SK-N-SH (cell line): ENCODE results near the gene ICA1. TPM values are rescaled to one million over a fixed set of nuclear protein-coding genes. Genes with fewer than 3 reads are reported as not detected.

ENCODE experiments used
- CTCF ChIA-PET: fragments of 300-600, 350-600 bp; formaldehyde crosslinking; extraction: SDS; loops from one replicate; lab custom pipeline; 2021; lab: Yijun Ruan, JAX
- POLR2A ChIA-PET: fragments of 350-600 bp; sonication (Branson Sonifier 250); formaldehyde crosslinking; extraction: SDS; loops from one replicate; lab custom pipeline; 2020; ENCODE audit warnings: antibody characterized with exemption, inconsistent platforms; lab: Yijun Ruan, JAX
- DNase-seq: peaks from one replicate; pipeline ENCODE4 v3.0.0; 2012
- H2AFZ ChIP-seq: fragments of 200-600 bp; sonication (generic); 2 replicates; pipeline ENCODE4 v1.8.1; 2016; ENCODE audit warnings: antibody characterized with exemption, mild to moderate bottlenecking, low read depth
- H3F3A ChIP-seq: fragments of 200-600 bp; sonication (generic); replicated peaks from 2 replicates; pipeline ENCODE3; 2016; ENCODE audit warnings: antibody characterized with exemption, mild to moderate bottlenecking; ENCODE audit not compliant: insufficient read depth
- H3K27ac ChIP-seq, 2 experiments: fragments of 200-500 bp in 1 of 2; fragments of 200-600 bp in 1 of 2; sonication (Bioruptor generic) in 1 of 2; sonication (generic), shearing (Covaris generic) in 1 of 2; 2 replicates each; pipeline versions ENCODE4 v1.5.1 to v1.6.1; 2014 to 2016; ENCODE audit warnings: low read depth in 2 of 2, inconsistent platforms in 1 of 2, low read length in 1 of 2, mild to moderate bottlenecking in 1 of 2, mixed read lengths in 1 of 2
- H3K27me3 ChIP-seq: fragments of 200-600 bp; sonication (generic), shearing (Covaris generic); 2 replicates; pipeline ENCODE4 v1.6.1; 2016; ENCODE audit warnings: mixed run types; ENCODE audit not compliant: insufficient read depth
- H3K36me3 ChIP-seq, 2 experiments: fragments of 200-500 bp in 1 of 2; fragments of 200-600 bp in 1 of 2; sonication (Bioruptor generic) in 1 of 2; sonication (generic) in 1 of 2; replicated peaks in 1 of 2; 2 replicates each; pipeline versions ENCODE3 to v1.5.1; 2014 to 2016; ENCODE audit warnings: low read length in 1 of 2, mild to moderate bottlenecking in 1 of 2; ENCODE audit not compliant: insufficient read depth in 2 of 2, control insufficient read depth in 1 of 2
- H3K4me1 ChIP-seq, 2 experiments: fragments of 200-500 bp in 1 of 2; fragments of 200-600 bp in 1 of 2; sonication (Bioruptor generic) in 1 of 2; sonication (generic), shearing (Covaris generic) in 1 of 2; 2 replicates each; pipeline versions ENCODE4 v1.5.1 to v1.6.1; 2014 to 2016; ENCODE audit warnings: low read depth in 1 of 2, low read length in 1 of 2, mixed run types in 1 of 2; ENCODE audit not compliant: insufficient read depth in 2 of 2, control insufficient read depth in 1 of 2
- H3K4me2 ChIP-seq: fragments of 200-600 bp; sonication (generic), shearing (Covaris generic); 2 replicates; pipeline ENCODE4 v1.6.1; 2017; ENCODE audit warnings: mixed run types
- H3K4me3 ChIP-seq, 2 experiments: fragments of 200-500 bp in 1 of 2; fragments of 200-600 bp in 1 of 2; sonication (Bioruptor generic) in 1 of 2; sonication (generic), shearing (Covaris generic) in 1 of 2; 2 replicates each; pipeline versions ENCODE4 v1.5.1 to v1.8.1; 2014 to 2016; ENCODE audit warnings: low read depth in 2 of 2, inconsistent platforms in 1 of 2, low read length in 1 of 2, mild to moderate bottlenecking in 1 of 2, mixed read lengths in 1 of 2, moderate library complexity in 1 of 2
- H3K79me2 ChIP-seq: fragments of 200-600 bp; sonication (generic); 2 replicates; pipeline ENCODE4 v1.8.1; 2017; ENCODE audit warnings: mild to moderate bottlenecking; ENCODE audit not compliant: insufficient read depth
- H3K9ac ChIP-seq: fragments of 200-600 bp; sonication (generic); 2 replicates; pipeline ENCODE4 v1.6.1; 2017; ENCODE audit warnings: mixed run types
- H3K9me2 ChIP-seq: fragments of 200-600 bp; sonication (generic); 2 replicates; pipeline ENCODE4 v1.6.1; 2017; ENCODE audit warnings: mixed run types
- H3K9me3 ChIP-seq: fragments of 200-600 bp; sonication (generic); 2 replicates; pipeline ENCODE4 v1.6.1; 2017; ENCODE audit warnings: mixed run types, mild to moderate bottlenecking, moderate library complexity
- H4K20me1 ChIP-seq: fragments of 200-600 bp; sonication (generic); 2 replicates; pipeline ENCODE4 v1.6.1; 2017; ENCODE audit warnings: mild to moderate bottlenecking, mixed run types; ENCODE audit not compliant: insufficient read depth
- FOXJ3 ChIP-seq: sonication (generic); formaldehyde crosslinking; IDR thresholded peaks from 2 replicates; pipeline ENCODE4 v1.5.1; 2020; ENCODE audit warnings: mild to moderate bottlenecking, missing genetic modification reagents
- FOXM1 ChIP-seq: IDR thresholded peaks from 2 replicates; pipeline ENCODE4 v1.4.0; 2012; ENCODE audit warnings: low read depth, mild to moderate bottlenecking
- GATA2 ChIP-seq: sonication (generic); formaldehyde crosslinking; IDR thresholded peaks from 2 replicates; pipeline ENCODE4 v1.5.0; 2020; ENCODE audit warnings: mild to moderate bottlenecking, missing genetic modification reagents
- IRF3 ChIP-seq: fragments of 150-350 bp; IDR thresholded peaks from 2 replicates; pipeline ENCODE4 v1.6.1; 2016; ENCODE audit warnings: mild to moderate bottlenecking, low read depth, low read length
- JUND ChIP-seq: IDR thresholded peaks from 2 replicates; pipeline ENCODE4 v1.4.0; 2012
- SIN3A ChIP-seq: IDR thresholded peaks from 2 replicates; pipeline ENCODE4 v1.6.1; 2012; ENCODE audit warnings: low read depth, mild to moderate bottlenecking, low read length, moderate library complexity, borderline replicate concordance
- TEAD4 ChIP-seq: IDR thresholded peaks from 2 replicates; pipeline ENCODE4 v1.4.0; 2012; ENCODE audit warnings: mild to moderate bottlenecking, borderline replicate concordance; ENCODE audit not compliant: insufficient read depth
- WGBS: methylation state at CpG from one replicate; pipeline ENCODE4 v1.1.6; 2017; ENCODE audit warnings: low lambda C conversion rate; 5-methylcytosine and 5-hydroxymethylcytosine counted together
- polyA plus RNA-seq, 3 experiments: library from polyadenylated mRNA; depleted of rRNA; stranded (reverse); fragments of >200 nt; gene quantifications; 2 replicates each; pipeline ENCODE4 v1.2.3, GENCODE V29; 2012
- TF ChIP-seq, protein P1 (sequence below): IDR thresholded peaks from 2 replicates; pipeline ENCODE4 v1.4.0; 2012; ENCODE audit warnings: low read depth

The ICA1 gene
- polyA plus RNA-seq, 1 of the 3 experiments (the other 2 are of a cell fraction), result 2.4 TPM

DNA sequence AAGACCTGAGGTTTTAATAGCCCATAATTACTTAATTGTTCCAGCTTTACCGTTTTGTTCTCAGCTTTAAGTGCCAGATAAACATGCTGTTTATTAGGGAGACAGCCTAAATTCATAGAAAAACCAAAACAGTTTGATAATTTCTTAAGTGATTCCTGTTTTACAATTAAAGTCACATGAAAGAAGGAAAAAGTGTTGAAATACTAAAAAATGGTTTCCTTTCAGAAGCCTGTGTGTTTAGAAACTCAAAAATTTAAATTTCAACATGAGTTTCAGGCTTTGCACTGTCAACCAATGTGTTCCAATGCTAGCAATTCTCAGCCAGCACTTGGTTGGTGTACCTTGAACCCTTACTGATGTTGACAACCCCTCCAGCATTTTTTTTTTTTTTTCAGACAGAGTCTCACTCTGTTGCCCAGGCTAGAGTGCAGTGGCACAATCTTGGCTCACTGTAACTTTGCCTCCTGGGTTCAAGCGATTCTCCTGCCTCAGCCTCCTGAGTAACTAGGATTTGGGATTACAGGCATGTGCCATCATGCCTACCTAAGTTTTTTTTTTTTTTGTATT, 135.3 kb downstream of the ICA1 start:
- H3K9me3 ChIP-seq, result no peaks in the 10 kb centered on the region
- TF ChIP-seq FOXJ3 (CRISPR knock-in tag) (no peak), TEAD4 (no peak), SIN3A (no peak), IRF3 (no peak)
- H3K9me2 ChIP-seq, result no peaks in the 10 kb centered on the region
- H4K20me1 ChIP-seq, result no peaks in the 10 kb centered on the region
- no peak overlapping the region for H2AFZ ChIP-seq
- H3K79me2 ChIP-seq, result no peaks in the 10 kb centered on the region
- no peak overlapping the region for H3K9ac ChIP-seq
- WGBS, result 58% methylated on average over 2 of the region's 2 CpGs
- peaks cover 0 to 3% of the 10 kb centered on the region in 2 experiments; a peak in 1 of 4 replicates for H3K4me1 ChIP-seq
- POLR2A ChIA-PET, result no interaction called here
- H3K4me3 ChIP-seq, result no peak overlapping the region
- CTCF ChIA-PET, result interaction anchor here (0.9 to 1.1 kb wide), 2 partner anchors 10 to 15 kb away, joined by 3 read pairs; no protein-coding TSS in a partner anchor
- no peaks in the 10 kb centered on the region for H3F3A ChIP-seq
- DNase-seq, result no peak
- no peak overlapping the region for H3K4me2 ChIP-seq
- peaks cover 0 to 3% of the 10 kb centered on the region in 2 experiments for H3K36me3 ChIP-seq
- H3K27me3 ChIP-seq, result no peaks in the 10 kb centered on the region
- no peak overlapping the region for H3K27ac ChIP-seq

GRCh38 chr7:8125680-8126444, 136.1 kb downstream of the ICA1 start:
- Histone ChIP-seq H3K4me3 (no peak overlapping the region), H3K9me2 (no peaks in the 10 kb centered on the region), H3K4me1 (peaks cover 0 to 3% of the 10 kb centered on the region in 2 experiments; a peak in 1 of 4 replicates), H3K27me3 (no peaks in the 10 kb centered on the region), H3K36me3 (peaks cover 0 to 3% of the 10 kb centered on the region in 2 experiments), H3K9me3 (no peaks in the 10 kb centered on the region), H3K4me2 (no peak overlapping the region), H4K20me1 (no peaks in the 10 kb centered on the region), H2AFZ (no peak overlapping the region), H3K27ac (no peak overlapping the region), H3K9ac (no peak overlapping the region), H3F3A (no peaks in the 10 kb centered on the region), H3K79me2 (no peaks in the 10 kb centered on the region)
- TF ChIP-seq, protein P1, sequence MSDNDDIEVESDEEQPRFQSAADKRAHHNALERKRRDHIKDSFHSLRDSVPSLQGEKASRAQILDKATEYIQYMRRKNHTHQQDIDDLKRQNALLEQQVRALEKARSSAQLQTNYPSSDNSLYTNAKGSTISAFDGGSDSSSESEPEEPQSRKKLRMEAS, result no peak
- TF ChIP-seq FOXM1 (no peak), JUND (no peak), GATA2 (CRISPR knock-in tag) (no peak)
- WGBS, result 54% methylated on average over 8 of the region's 8 CpGs
- ChIA-PET CTCF (interaction anchor here (0.5 to 1.4 kb wide), 4 partner anchors 9 to 20 kb away, joined by 3 read pairs; no protein-coding TSS in a partner anchor), POLR2A (no interaction called here)
- DNase-seq, result no peak
